Right cardiac atrium (tissue), 5 donors: Measurements from ENCODE around the gene PPP4R3A. TPM values are rescaled to one million over a fixed set of nuclear protein-coding genes. Genes with fewer than 3 reads are reported as not detected.
"Not testable (repeated sequence)": the region's sequence is repeated elsewhere in the genome, so short reads cannot be mapped to it uniquely, and the experiment has no call there.

Source experiments
- ATAC-seq, 2 donors: fragments of 200-7000 bp; cut with Tn5 transposase; one replicate each; pipeline versions ENCODE4 v1.8.0 to v1.9.1; 2020; ENCODE audit warnings: moderate library complexity in 2 of 2, mild to moderate bottlenecking in 1 of 2
- DNase-seq, 3 donors: peaks; one replicate each; pipeline ENCODE4 v3.0.0-alpha.2; 2020
- H3K27ac ChIP-seq: one replicate; pipeline ENCODE4 v1.5.1; 2013; ENCODE audit warnings: mild to moderate bottlenecking, low read length, control low read depth, moderate library complexity
- H3K27me3 ChIP-seq: one replicate; pipeline ENCODE4 v1.6.1; 2013; ENCODE audit not compliant: control insufficient read depth, insufficient read depth
- H3K4me1 ChIP-seq: one replicate; pipeline ENCODE4 v1.6.1; 2013; ENCODE audit warnings: low read length; ENCODE audit not compliant: control insufficient read depth, insufficient read depth
- H3K4me3 ChIP-seq: one replicate; pipeline ENCODE4 v1.5.1; 2013; ENCODE audit warnings: low read length, control low read depth
- H3K9me3 ChIP-seq: one replicate; pipeline ENCODE4 v1.6.1; 2013; ENCODE audit warnings: low read length; ENCODE audit not compliant: control insufficient read depth
- WGBS: extraction: QIAGEN DNeasy Blood & Tissue Kit; methylation state at CpG from one replicate; pipeline ENCODE4 v1.1.7; 2013; 5-methylcytosine and 5-hydroxymethylcytosine counted together
- intact Hi-C, 4 donors: fragments of 100-400 bp; cut with DNase I; formaldehyde crosslinking; loops; one replicate each; pipeline versions ENCODE4 v1.11.0 to v1.14.0; 2022 to 2023
- polyA plus RNA-seq: library from polyadenylated mRNA; stranded (reverse); fragments of 200-250 nt; gene quantifications from one replicate; pipeline ENCODE4 v1.2.3, GENCODE V29; 2013
- total RNA-seq, 4 donors: library from RNA; stranded (reverse); fragmentation: NEBNext Ultra II Directional; extraction: Animal tissue kit (Norgen Biotek cat#: 25700); gene quantifications; one replicate each; pipeline ENCODE4 v1.2.1, GENCODE V29; 2021
- donor health status: healthy with polysubstance abuse.
- donor health status: DM: no; HTN: yes; CAD: no.
- donor health status: DM: no; HTN: no; CAD: no.
- donor health status: DM: no; HTN: yes; CAD: no; lungs with severe emphysema.
- donor health status: DM: yes; HTN: yes; CAD: no.

The PPP4R3A gene
- total and polyA plus RNA-seq, 5 donors, result 42.4 to 48.0 (median 46.1) TPM

DNA sequence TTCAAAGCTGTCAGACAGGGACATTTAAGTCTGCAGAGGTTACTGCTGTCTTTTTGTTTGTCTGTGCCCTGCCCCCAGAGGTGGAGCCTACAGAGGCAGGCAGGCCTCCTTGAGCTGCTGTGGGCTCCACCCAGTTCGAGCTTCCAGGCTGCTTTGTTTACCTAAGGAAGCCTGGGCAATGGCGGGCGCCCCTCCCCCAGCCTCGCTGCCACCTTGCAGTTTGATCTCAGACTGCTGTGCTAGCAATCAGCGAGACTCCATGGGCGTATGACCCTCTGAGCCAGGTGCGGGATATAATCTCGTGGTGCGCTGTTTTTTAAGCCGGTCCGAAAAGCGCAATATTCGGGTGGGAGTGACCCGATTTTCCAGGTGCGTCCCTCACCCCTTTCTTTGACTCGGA lies 73.8 kb downstream of the PPP4R3A start:
- 79% methylated on average over 16 of the region's 16 CpGs for WGBS
- H3K27ac ChIP-seq, H3K4me1 ChIP-seq, DNase-seq, intact Hi-C loops, ATAC-seq, H3K9me3 ChIP-seq, H3K4me3 ChIP-seq, H3K27me3 ChIP-seq: not testable (repeated sequence)

DNA sequence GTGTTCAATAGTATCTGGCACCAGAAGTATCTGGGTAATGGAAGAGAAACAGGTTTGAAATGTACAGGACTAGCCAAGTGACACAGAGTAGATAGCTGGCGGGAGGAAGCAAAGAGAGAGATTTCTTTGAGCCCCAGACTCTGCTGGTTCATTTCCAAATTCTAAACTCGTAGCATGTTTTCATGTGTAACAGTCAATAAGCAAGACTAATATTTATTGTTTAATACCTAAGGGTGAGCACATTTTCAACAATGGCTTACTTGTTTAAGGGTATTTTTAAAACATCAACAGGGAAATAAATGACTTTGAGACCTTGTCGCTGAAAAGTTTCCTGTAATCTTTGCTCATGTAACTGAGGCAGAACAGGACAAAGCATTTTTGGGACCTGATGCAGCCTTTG lies 80.7 kb downstream of the PPP4R3A start:
- DNase-seq, result no peak
- intact Hi-C loops, result no loop called here
- no peak for ATAC-seq
- H3K9me3 ChIP-seq, result no peaks in the 10 kb centered on the region
- no peaks in the 10 kb centered on the region for H3K4me1 ChIP-seq
- 68% methylated on average over 3 of the region's 3 CpGs for WGBS
- no peak overlapping the region for H3K4me3 ChIP-seq
- no peak overlapping the region for H3K27ac ChIP-seq
- H3K27me3 ChIP-seq, result no peaks in the 10 kb centered on the region

DNA sequence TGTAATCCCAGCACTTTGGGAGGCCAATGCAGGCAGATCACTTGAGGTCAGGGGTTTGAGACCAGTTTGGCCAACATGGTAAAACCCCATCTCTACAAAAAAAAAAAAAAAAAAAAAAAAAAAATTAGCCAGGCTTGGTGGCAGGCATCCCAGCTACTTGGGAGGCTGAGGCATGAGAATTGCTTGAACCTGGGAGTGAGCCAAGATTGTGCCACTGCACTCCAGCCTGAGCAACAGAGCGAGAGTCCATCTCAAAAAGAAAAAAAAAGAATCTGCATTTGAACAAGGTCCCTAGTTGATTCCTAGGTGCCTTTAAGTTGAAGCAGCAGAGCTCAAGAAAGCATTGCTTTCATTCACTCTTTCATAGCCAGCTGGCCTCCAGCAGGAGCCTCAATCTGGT lies 81.2 kb downstream of the PPP4R3A start:
- ATAC-seq, H3K4me1 ChIP-seq, H3K4me3 ChIP-seq, H3K27ac ChIP-seq, H3K9me3 ChIP-seq, intact Hi-C loops, DNase-seq, H3K27me3 ChIP-seq: not testable (repeated sequence)
- 62% methylated on average over 1 of the region's 1 CpG for WGBS

DNA sequence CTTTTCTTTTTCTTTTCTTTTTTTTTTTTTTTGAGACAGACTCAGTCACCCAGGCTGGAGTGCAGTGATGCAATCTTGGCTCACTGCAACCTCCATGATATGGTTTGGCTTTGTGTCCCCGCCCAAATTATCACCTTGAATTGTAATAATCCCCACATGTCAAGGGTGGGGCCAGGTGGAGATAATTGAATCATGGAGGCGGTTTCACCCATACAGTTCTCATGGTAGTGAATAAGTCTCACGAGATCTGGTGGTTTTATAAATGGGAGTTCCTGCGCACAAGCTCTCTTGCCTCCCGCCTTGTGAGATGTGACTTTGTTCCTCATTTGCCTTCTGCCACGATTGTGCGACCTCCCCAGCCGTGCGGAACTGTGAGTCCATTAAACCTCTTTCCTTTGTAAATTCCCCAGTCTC lies 84.6 kb downstream of the PPP4R3A start:
- H3K4me1 ChIP-seq, H3K27me3 ChIP-seq, intact Hi-C loops, DNase-seq, ATAC-seq, H3K9me3 ChIP-seq, H3K4me3 ChIP-seq, H3K27ac ChIP-seq: not testable (repeated sequence)
- WGBS, result 80% methylated on average over 9 of the region's 9 CpGs

DNA sequence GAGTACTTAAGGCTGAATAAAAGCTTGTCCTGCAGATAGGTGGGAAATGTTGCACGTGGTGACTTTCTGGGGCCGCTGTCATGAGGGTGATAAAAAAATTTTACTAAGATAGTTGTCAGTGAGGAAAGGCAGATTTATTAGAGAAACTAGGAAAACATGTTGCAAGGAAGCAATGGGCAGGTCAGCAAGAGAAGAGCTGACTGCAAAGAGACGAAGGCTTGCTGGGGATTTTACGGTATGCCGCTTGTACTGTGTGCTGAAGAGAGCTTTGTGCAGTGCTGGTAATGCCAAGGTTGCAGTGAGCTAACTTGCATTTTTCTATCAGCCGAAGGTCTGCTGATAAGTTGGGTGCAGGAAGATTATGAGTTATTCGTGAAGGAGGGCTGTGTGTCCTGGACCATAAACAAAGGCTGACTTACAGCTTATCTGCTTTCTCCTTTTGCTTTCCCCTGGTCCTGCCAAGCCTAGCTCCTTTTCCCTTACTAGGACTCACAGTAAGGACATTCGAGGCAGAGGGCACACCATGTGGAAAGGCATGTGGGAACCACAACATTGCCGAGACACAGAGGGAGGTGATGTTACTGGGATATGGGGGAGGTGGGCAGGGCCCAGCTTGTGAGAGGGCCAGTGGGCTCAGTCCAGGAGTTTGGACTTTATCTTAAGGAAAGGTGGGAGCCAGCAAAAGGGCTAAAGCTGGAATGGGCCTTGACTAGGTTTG lies 85.1 kb downstream of the PPP4R3A start:
- H3K27me3 ChIP-seq, result no peaks in the 10 kb centered on the region
- no peak overlapping the region for H3K4me3 ChIP-seq
- ATAC-seq, result no peak
- no peak overlapping the region for H3K27ac ChIP-seq
- intact Hi-C loops, result no loop called here
- 58% methylated on average over 9 of the region's 9 CpGs for WGBS
- DNase-seq, result no peak
- H3K4me1 ChIP-seq, result no peaks in the 10 kb centered on the region
- H3K9me3 ChIP-seq, result no peaks in the 10 kb centered on the region

DNA sequence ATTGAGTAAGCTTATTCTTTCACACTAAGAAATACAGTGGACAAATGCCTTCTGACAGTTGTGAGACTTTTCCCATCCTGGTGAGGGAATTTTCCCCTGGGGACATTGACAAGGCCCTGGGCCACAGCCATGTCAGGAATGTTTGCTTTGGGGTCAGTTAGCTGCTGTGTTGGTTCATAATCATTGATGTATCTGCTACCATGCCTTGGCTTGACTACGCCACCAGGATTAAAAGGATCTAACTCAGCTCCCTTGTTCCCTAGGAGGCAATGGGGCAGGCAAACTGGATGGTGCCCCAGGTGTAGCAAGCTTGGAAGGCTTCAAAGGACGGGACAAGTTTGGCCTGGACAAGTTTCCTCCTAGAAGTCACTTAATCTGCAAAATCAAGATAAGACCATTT lies 89.4 kb downstream of the PPP4R3A start:
- Histone ChIP-seq H3K27ac (no peak overlapping the region), H3K27me3 (no peaks in the 10 kb centered on the region), H3K9me3 (no peaks in the 10 kb centered on the region), H3K4me1 (no peaks in the 10 kb centered on the region), H3K4me3 (no peak overlapping the region)
- 84% methylated on average over 2 of the region's 2 CpGs for WGBS
- no peak for DNase-seq
- intact Hi-C loops, result no loop called here
- no peak for ATAC-seq

DNA sequence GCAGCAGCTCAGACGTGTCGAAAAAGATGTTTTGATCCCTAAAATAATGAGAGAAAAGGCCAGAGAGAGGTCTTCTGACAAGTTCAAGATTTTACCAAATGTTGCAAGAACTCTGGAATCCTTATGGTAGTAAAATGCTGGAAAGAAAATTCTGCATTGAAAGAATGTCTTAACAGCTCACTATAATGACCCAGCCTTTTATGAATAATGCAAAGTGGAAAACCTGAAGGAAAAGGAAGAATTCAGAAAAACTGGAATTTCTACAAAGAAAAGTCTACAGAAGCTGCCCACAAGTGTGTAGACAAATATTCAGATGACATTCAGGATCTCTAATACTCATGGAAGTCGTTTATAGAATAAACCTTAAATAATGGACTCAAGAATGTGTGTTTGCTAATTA lies 90.7 kb downstream of the PPP4R3A start:
- DNase-seq (no peak), ATAC-seq (no peak)
- 43% methylated on average over 3 of the region's 3 CpGs for WGBS
- Histone ChIP-seq H3K4me1 (no peaks in the 10 kb centered on the region), H3K4me3 (no peak overlapping the region), H3K27ac (no peak overlapping the region), H3K9me3 (no peaks in the 10 kb centered on the region), H3K27me3 (no peaks in the 10 kb centered on the region)
- intact Hi-C loops, result loop anchor here in 3 of 4 donors (2.0 kb wide), 2 partner anchors 95 to 97 kb away; no protein-coding TSS in a partner anchor

DNA sequence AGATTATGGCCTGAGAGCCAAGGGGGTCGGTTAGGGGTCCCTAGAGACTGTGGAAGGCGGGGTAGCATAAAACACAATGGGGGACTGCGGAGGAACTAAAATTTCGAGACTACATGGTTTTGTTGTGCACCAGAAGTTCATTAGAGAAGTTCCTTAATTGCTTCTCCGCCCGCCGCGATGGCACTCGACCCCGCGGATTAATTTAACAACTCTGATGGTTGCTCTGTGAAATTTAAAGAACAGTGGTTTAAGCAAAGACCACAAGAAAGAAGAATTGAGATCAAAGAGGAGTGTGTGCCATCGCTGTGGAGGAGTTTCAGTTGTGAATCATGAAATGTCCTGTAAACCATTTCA lies 91.1 kb downstream of the PPP4R3A start:
- 53% methylated on average over 12 of the region's 12 CpGs for WGBS

DNA sequence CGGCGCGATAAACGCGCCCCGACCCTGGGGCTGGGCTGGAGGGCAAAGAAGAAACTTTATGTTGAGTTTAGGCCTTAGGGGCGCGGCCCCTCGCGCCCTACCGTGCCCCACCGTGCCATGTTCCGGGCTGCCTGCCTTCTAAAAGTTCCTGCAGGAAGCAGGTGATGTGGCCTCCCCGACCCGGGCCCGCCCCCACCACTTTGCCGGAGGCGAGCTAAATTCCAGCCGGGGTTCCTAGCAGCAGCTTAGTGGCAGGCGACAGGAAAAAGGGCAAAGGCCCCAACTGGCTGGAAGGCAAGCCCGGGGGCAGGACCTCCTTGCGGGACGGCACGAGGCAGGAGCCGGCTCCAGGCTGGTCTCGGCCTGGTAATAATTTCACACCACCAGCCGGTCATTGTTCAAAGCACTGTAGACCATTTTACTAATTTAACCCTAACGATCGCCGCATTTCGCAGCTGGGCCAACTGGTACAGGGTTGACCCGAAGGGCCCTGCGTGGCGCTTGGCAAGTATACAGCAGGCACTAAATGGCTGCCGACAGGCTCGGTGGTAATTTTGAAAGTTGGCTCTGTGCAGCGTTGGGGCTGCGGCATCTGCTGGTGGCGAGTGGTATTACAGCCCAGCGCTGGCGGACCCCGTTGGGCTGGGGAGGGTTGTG lies 91.6 kb downstream of the PPP4R3A start:
- intact Hi-C loops, result loop anchor here in 3 of 4 donors (2.0 kb wide), 2 partner anchors 94 to 96 kb away; no protein-coding TSS in a partner anchor
- no peaks in the 10 kb centered on the region for H3K27me3 ChIP-seq
- peak; percentile 69 to 75 for ATAC-seq
- no peaks in the 10 kb centered on the region for H3K9me3 ChIP-seq
- H3K27ac ChIP-seq, result no peak overlapping the region
- peak; percentile 70 to 88 (median 87) for DNase-seq
- peak overlapping the region; percentile 80 for H3K4me3 ChIP-seq
- WGBS, result under 1% methylated on average over 42 of the region's 42 CpGs
- H3K4me1 ChIP-seq, result no peaks in the 10 kb centered on the region

More for the DNA sequence above, 91.1 kb downstream of the PPP4R3A start:
- H3K9me3 ChIP-seq, result no peaks in the 10 kb centered on the region
- intact Hi-C loops, result loop anchor here in 3 of 4 donors (2.0 kb wide), 2 partner anchors 94 to 96 kb away; no protein-coding TSS in a partner anchor
- H3K27ac ChIP-seq, result no peak overlapping the region
- no peak for ATAC-seq
- H3K4me1 ChIP-seq, result no peaks in the 10 kb centered on the region
- no peak overlapping the region for H3K4me3 ChIP-seq
- DNase-seq, result no peak
- H3K27me3 ChIP-seq, result no peaks in the 10 kb centered on the region

DNA sequence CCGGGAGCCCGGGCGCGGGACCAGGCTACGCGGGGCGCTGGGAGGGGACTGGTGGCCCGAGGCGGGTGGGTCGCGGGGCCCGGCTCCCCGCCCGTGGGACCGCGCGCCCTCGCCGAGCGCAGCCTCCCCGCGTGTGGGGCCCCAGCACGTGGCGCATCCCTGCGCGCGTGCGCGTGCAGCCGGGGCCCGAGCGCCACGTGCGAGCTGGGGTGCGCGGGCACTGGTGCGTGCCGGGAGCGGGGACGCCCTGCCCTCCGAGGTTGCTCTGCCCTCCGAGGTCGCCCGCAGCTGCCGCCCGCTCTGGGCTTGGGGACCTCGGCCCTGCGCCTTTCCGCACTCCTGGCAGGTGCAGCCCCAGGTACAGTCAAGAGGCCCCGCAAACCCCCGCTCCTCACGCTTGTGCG lies 92.1 kb downstream of the PPP4R3A start:
- H3K4me3 ChIP-seq, result peak overlapping the region; percentile 80
- 2% methylated on average over 53 of the region's 53 CpGs for WGBS
- ATAC-seq (peak; percentile 47 to 66), DNase-seq (peak in 2 of 3 donors; percentile 46 to 67)
- H3K27me3 ChIP-seq, result no peaks in the 10 kb centered on the region
- H3K4me1 ChIP-seq, result no peaks in the 10 kb centered on the region
- H3K27ac ChIP-seq, result no peak overlapping the region
- intact Hi-C loops, result loop anchor here (2.0 kb wide), 2 partner anchors 93 to 95 kb away; no protein-coding TSS in a partner anchor
- H3K9me3 ChIP-seq, result no peaks in the 10 kb centered on the region
